ENCODE measurements around the gene EPRS1.

EPRS1 gene

DNA sequence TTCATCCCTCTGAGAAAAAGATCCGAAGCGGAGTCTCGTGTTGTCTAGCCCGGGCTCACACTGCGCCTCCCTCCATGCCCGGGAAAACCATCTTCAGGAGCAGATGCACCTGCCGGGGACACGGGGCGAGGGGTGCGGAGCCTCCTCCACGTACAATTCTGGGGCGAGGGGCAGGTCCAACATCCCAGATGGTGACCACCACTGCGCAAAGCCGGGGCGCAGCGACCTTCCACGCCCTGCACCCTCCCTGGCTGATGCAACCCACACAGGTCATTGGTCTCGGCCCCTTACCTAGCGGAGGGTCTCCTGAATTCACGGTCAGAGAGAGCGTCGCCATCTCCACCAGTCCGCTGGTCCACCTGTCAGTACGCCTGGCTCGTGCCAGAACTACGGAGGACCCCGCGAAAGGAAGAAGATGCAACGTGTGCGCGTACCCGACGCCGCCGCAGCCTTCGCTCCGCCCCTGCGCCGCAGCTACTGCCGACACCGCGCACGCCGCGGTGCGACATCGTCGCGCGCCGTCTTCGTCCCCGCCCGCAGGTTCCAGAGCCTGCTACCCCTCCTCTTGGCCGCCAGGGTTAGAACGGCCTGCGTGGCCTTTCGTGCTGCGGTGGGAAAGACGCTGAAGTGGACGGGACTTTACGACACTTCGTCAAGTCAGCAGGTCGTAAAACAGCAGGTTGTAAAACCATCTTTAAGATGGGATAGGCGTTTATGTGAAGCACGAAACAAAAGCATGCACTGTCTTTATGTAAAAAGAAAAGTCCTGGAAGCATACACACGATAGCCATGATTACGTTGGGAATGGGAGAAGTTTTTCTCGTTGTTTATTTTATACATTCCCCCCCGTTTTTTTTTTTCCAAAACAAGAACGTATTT lies at the start of gene EPRS1:
TSS of gene EPRS1 (minus strand) at position 454 of the 879 bp plus-strand sequence. CDS start at position 337, 117 bp downstream.
- no peak for TF ChIP-seq GATA2 (IDR thresholded peaks at IDR 0.05; ENCODE audit: low read depth, low read length)
- TF ChIP-seq GATA3 (IDR thresholded peaks at IDR 0.05; ENCODE audit: low read depth, low read length), result no peak

GRCh38 chr1:220094016-220094911 lies 48.0 kb upstream of the EPRS1 start, which contains the start of gene IARS2:
TSS of gene IARS2 (plus strand) at chr1:220094132. CDS start at chr1:220094217, 85 bp downstream.
- TF ChIP-seq GATA3 (IDR thresholded peaks at IDR 0.05; ENCODE audit: low read depth, low read length), result no peak
- 0 out of 2 replicates have a peak, but pooled peaks have one; percentile 11 for TF ChIP-seq GATA2 (IDR thresholded peaks at IDR 0.05; ENCODE audit: low read depth, low read length)

DNA sequence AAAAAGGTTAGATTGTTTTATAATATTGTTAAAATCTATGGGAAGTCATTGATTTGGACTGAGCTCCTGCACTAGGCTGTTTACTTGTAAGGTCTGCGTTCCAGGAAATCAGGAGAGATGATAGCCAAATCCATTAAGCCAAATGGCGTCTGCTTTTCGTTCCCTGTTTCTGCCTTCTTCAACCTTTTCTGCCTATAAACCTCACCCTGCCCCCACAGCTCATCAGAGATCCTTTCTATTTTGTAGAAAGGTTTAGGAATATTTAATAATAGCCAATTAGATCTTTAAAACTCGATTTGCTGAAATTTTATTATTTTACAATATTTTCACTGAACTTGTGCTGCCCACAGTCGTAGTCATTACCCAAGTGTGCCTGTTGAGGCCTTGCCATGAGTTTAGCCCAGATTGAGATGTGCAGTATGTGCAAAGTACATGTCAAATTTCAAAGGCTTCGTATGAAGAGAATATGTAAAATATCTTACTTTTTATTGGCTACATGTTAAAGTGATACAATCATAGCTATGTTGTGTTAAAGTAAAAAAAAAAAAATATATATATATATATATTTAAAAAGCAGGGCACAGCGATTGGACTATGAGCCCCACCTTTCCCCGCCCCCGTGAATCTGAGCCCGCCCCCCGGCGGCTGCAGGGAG lies 47.2 kb upstream of the EPRS1 start:
- TF ChIP-seq GATA3 (IDR thresholded peaks at IDR 0.05; ENCODE audit: low read depth, low read length) (no peak), GATA2 (IDR thresholded peaks at IDR 0.05; ENCODE audit: low read depth, low read length) (no peak)

DNA sequence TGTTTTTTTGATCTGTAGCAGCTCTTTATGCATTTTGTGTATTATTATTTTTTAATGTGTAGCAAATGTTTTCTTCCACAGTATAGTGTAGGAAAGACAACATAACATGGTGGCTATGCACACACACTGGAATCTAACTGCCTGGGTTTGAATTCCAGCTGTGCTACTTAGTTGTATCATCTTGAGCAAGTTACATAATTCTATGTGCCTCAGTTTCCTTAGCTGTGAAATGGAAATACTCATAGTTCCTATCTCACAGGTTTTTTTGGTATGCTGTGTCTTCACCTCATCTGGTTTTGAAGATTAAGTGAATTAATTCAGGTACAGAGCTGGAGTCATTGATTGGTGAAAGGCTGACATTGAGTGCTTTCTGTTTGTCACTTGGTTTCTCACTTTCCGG lies 46.4 kb upstream of the EPRS1 start:
- no peak for TF ChIP-seq GATA3 (IDR thresholded peaks at IDR 0.05; ENCODE audit: low read depth, low read length)
- no peak for TF ChIP-seq GATA2 (IDR thresholded peaks at IDR 0.05; ENCODE audit: low read depth, low read length)

- TF ChIP-seq GATA3 (IDR thresholded peaks at IDR 0.05; ENCODE audit: low read depth, low read length) (no peak), GATA2 (IDR thresholded peaks at IDR 0.05; ENCODE audit: low read depth, low read length) (peak; percentile 58; the same call in 1 of the 2 replicates)
These were observed 43.6 kb upstream of the EPRS1 start, which contains the start of gene BPNT1 for GRCh38 chr1:220089650-220090556. TSS of gene BPNT1 (minus strand) at chr1:220089788. CDS start at chr1:220079846, 9,942 bp downstream.

- TF ChIP-seq GATA3 (IDR thresholded peaks at IDR 0.05; ENCODE audit: low read depth, low read length) (no peak), GATA2 (IDR thresholded peaks at IDR 0.05; ENCODE audit: low read depth, low read length) (no peak)
These were observed 38.2 kb upstream of the EPRS1 start for GRCh38 chr1:220084460-220084859.

DNA sequence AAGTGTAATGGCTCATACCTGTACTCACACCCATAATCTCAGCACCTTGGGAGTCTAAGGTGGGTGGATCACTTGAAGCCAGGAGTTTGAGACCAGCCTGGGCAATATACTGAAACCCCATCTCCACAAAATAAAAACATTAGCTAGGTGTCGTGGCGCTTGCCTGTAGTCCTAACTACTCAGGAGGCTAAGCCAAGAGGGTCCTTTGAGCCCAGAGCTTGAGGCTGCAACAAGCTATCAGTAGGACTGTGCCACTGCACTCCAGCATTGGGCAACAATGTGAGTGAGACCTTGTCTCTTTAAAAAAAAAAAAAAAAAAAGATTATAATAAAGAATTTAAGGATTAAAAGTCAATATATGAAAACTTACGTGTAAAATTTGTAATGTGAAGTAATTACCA lies 31.6 kb upstream of the EPRS1 start:
- TF ChIP-seq GATA2 (IDR thresholded peaks at IDR 0.05; ENCODE audit: low read depth, low read length), result no peak
- no peak for TF ChIP-seq GATA3 (IDR thresholded peaks at IDR 0.05; ENCODE audit: low read depth, low read length)

- no peak for TF ChIP-seq GATA2 (IDR thresholded peaks at IDR 0.05; ENCODE audit: low read depth, low read length)
- TF ChIP-seq GATA3 (IDR thresholded peaks at IDR 0.05; ENCODE audit: low read depth, low read length), result no peak
These were observed 30.8 kb upstream of the EPRS1 start for GRCh38 chr1:220076861-220077762.

- TF ChIP-seq GATA3 (IDR thresholded peaks at IDR 0.05; ENCODE audit: low read depth, low read length) (no peak), GATA2 (IDR thresholded peaks at IDR 0.05; ENCODE audit: low read depth, low read length) (no peak)
These were observed 21.2 kb upstream of the EPRS1 start for GRCh38 chr1:220067269-220068204.

DNA sequence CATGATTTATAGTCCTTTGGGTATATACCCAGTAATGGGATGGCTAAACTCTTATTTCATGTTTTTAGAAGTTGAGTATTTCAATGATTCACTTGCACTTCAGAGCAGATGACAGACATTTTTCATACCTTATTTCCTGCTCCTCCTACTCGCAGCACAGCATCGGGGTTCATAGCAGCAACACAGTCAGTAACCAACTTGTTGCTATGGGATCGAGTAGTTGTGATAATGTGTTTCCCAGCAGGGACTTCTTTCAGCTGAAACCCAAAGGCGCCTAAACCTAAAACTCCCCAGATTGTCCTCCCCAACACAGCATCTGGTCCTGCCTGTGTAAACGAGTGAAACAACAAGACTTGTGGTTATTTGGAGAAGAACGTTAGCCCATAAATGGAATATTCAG lies 16.3 kb upstream of the EPRS1 start:
- TF ChIP-seq GATA3 (IDR thresholded peaks at IDR 0.05; ENCODE audit: low read depth, low read length) (no peak), GATA2 (IDR thresholded peaks at IDR 0.05; ENCODE audit: low read depth, low read length) (no peak)

DNA sequence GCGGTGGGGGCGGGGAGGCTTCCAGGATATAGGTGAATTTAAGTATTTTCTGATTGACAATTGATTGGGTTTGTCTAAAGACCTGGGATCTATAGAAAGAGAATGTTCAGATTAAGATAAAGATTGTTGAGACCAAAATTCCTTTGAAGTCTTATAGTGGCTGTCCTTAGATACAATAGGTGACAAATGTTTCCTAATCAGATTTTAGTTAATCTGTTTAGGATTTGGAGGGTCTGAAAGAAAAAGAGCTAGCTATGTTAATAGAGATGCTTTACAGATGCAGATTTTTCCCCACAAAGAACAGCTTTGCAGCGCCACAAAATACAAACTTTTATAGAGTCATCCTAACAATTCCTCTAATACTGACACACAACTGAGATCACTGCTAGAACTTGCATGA lies 14.6 kb upstream of the EPRS1 start:
- TF ChIP-seq GATA2 (IDR thresholded peaks at IDR 0.05; ENCODE audit: low read depth, low read length) (no peak), GATA3 (IDR thresholded peaks at IDR 0.05; ENCODE audit: low read depth, low read length) (no peak)
